H7 (cell line): ENCODE data around the gene ZNF514. TPM values are rescaled to one million over a fixed set of nuclear protein-coding genes. Genes with fewer than 3 reads are reported as not detected.

Experiments
- DNase-seq: peaks from one replicate; pipeline ENCODE4 v3.0.0; 2012
- H3K27me3 ChIP-seq: 2 replicates; pipeline ENCODE4 v1.6.0; 2011; ENCODE audit warnings: mild to moderate bottlenecking, low read length; ENCODE audit not compliant: control insufficient read depth, insufficient read depth
- H3K36me3 ChIP-seq: replicated peaks from 2 replicates; pipeline ENCODE4 v1.5.1; 2011; ENCODE audit warnings: low read length; ENCODE audit not compliant: control insufficient read depth, insufficient read depth
- H3K4me3 ChIP-seq: 2 replicates; pipeline ENCODE4 v1.5.1; 2011; ENCODE audit warnings: low read depth, mild to moderate bottlenecking, control low read depth, low read length, moderate library complexity; ENCODE audit not compliant: insufficient read depth
- total RNA-seq: library from RNA; depleted of rRNA; stranded (reverse); fragments of >200 nt; shearing (Covaris generic); gene quantifications from 2 replicates; pipeline ENCODE4 v1.2.3, GENCODE V29; 2014

The ZNF514 gene
- total RNA-seq, 1 experiment from 2014 or later: 5.2 TPM

- Histone ChIP-seq H3K27me3 (no peaks in the 10 kb centered on the region; the same call in 1 of the 2 replicates), H3K4me3 (peak within 1 kb of the TSS; percentile 68), H3K36me3 (no peaks in the 10 kb centered on the region)
- peak; percentile 97 for DNase-seq
Measured at GRCh38 chr2:95165371-95166064, 5.9 kb upstream of the ZNF514 start, which contains the start of gene ZNF2. TSS of gene ZNF2 (plus strand) at chr2:95165809. CDS start at chr2:95176227, 10,418 bp downstream.

GRCh38 chr2:95165030-95165370 lies 5.4 kb upstream of the ZNF514 start:
- H3K36me3 ChIP-seq: no peaks in the 10 kb centered on the region
- no peak for DNase-seq
- H3K27me3 ChIP-seq: peaks cover 5% of the 10 kb centered on the region
- H3K4me3 ChIP-seq: peak overlapping the region; percentile 68

DNA sequence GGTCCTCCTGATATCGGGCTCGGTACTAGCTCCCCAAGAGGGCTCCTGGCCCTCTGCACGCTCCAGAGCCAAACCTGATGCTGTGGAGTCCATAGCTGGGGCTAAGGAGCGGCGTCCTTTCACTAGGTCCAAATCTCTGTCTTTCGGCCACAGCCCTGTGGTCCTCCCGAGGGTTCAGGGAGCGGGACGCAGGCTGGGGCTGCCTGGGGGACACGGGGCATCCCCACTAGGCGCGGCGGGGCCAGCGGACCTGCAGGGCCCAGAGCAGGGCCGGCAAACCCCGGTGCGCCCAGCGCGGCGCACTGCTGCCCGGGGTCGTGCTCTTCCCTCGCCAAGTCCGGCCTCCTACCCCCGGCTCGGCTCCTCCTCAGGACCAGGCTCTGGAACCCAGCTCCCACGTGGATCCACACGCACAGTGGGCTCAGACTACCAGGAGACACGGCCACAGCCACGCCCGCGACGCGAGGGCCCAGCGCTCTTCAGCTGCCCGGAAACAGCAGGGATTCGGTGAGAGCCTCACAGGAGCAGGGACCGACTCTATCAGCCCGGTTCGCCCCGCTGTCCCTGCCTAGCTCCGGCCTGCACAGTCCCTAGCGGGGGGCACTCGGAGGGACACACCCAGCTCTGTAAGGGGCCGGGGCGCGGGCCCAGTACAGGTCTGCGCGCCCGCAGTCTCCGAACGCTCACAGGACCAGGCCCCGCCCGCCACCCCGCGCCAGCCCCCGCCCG lies 593 bp downstream of the ZNF514 start:
- peak overlapping the region; percentile 82 for H3K4me3 ChIP-seq
- peaks cover 27% of the 10 kb centered on the region for H3K27me3 ChIP-seq
- peaks cover 2% of the 10 kb centered on the region; the same call in 1 of the 2 replicates for H3K36me3 ChIP-seq
- DNase-seq: peak; percentile 81

DNA sequence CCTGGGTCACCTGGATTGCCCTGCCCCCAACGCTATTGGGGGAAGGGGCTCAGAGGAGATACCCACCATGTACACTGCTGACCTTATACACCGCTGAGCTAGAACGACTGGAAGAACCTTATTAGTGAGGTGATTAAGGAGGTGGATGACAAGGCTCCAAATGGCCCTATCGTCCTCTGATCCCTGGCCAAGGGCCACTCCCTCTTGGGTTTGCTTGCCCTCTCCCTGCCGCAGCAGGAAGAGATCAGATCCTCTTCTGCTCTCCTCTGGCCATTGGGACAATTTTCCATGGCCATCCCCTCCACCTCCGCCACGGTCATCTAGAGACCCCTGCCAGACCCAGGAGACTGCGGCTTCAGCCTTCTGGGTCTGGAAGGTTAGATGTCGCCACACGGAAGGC lies 1.2 kb downstream of the ZNF514 start:
- Histone ChIP-seq H3K36me3 (peaks cover 2% of the 10 kb centered on the region; the same call in 1 of the 2 replicates), H3K4me3 (peak overlapping the region; percentile 82)
- DNase-seq: peak; percentile 18

GRCh38 chr2:95149397-95149984 lies 10.2 kb downstream of the ZNF514 start:
- DNase-seq: no peak
- Histone ChIP-seq H3K4me3 (no peak overlapping the region), H3K36me3 (peaks cover 15% of the 10 kb centered on the region), H3K27me3 (no peaks in the 10 kb centered on the region)

More for the DNA sequence above, 1.2 kb downstream of the ZNF514 start:
- peaks cover 27% of the 10 kb centered on the region for H3K27me3 ChIP-seq

DNA sequence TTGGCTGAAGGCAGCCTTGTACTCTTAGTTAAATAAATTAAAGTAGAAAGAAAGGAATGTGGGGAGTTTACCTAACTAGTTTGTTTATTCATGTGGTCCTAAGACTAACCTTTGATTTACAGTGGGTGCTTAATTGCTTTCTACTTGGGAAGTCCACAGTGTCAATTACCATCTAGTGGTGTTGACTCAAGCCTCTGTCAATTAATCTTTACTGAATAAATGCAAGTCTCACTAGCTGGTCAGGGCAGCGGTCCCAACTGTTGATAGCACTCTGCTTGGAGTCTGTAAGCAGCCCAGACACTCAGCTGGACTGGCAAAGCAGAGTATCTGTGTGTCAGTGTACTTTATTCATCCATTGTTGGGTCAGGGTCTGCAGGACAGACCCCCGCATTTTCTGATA lies 15.8 kb downstream of the ZNF514 start:
- no peak for DNase-seq
- Histone ChIP-seq H3K4me3 (no peak overlapping the region), H3K36me3 (no peaks in the 10 kb centered on the region), H3K27me3 (no peaks in the 10 kb centered on the region)

GRCh38 chr2:95138702-95139101 lies 20.9 kb downstream of the ZNF514 start:
- H3K36me3 ChIP-seq: no peaks in the 10 kb centered on the region
- H3K4me3 ChIP-seq: no peak overlapping the region
- no peak for DNase-seq
- H3K27me3 ChIP-seq: no peaks in the 10 kb centered on the region

GRCh38 chr2:95122197-95122551 lies 37.5 kb downstream of the ZNF514 start:
- H3K36me3 ChIP-seq: no peaks in the 10 kb centered on the region
- H3K4me3 ChIP-seq: peak overlapping the region; percentile 93
- DNase-seq: no peak
- H3K27me3 ChIP-seq: no peaks in the 10 kb centered on the region

DNA sequence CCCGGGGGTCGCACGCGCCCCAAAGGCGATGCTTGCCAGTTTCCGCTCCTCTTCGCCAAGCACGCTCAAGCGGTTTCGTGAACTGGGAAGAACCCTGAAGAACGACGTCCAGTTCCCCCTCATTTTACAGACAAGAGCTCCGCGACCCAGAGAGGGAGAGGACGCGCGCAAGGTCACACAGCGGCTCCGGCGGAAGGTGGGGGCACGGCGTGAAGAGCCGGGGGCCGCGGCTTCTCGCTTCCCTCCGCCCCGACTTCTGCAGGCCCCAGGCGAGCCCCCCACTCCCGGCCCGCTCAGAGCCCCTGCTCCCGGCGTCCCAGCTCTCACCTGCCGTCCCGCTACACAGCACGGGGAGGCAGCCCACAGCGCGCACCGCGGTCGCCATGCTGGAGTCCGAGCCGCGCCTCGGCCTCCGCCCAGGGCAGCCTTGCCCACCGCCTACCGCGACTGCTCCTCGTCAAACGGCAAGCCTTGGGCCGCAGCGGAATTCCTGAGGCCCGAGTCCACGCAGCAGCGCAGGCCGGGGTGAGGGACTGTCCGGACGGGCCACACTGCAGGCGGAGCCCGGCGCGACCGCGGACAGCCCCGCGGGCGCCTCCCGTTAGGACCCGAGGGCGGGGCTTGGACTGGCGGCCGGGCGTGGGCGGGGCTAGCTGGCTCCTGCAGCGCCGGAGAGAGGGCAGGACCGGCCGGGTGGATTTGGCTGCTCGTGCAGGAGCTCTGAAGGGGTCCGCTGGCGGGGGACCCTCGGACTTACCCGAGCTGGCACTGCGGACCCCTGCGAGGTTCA lies 38.0 kb downstream of the ZNF514 start, which contains the start of gene MRPS5:
Gene MRPS5, minus strand, starts transcription at position 402 of the 790 bp plus-strand sequence. Its CDS starts 17 bp downstream, at position 385.
- DNase-seq: peak; percentile 95
- Histone ChIP-seq H3K36me3 (no peaks in the 10 kb centered on the region), H3K4me3 (peak within 1 kb of the TSS; percentile 93), H3K27me3 (no peaks in the 10 kb centered on the region)

DNA sequence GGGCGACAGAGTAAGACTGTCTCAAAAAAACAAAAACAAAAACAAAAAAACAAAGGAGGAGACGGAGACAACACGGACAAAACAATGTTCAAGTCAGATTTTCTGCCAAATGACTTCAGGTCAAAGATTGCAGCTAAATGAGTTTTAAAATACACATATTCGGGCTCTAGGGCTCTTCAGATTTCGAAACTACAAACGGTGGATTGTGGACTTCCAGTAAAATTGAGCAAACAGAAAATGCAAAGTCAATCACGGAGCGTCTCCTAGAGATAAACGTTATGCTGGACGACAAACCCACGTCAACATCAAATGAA lies 38.6 kb downstream of the ZNF514 start:
- Histone ChIP-seq H3K36me3 (no peaks in the 10 kb centered on the region), H3K4me3 (peak overlapping the region; percentile 93), H3K27me3 (no peaks in the 10 kb centered on the region)
- DNase-seq: no peak

DNA sequence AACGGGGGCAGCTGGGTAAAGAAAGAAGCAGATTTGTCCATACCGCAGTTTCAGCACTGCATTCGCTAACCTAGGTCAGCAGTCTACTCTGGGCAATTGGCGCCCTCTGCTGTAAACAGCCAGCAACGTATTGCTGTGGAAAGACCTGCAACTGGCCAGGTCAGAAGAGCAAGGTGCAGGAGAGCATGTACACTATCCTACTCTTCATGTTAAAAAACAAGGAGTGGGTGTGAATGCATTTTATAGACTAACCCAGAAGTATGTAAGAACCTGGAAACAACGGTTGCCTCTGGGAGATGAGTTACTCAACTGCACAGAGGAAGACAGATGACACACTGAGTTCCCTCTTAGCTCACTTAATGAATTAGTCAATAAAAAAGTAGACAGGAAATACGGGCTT lies 44.2 kb downstream of the ZNF514 start:
- H3K4me3 ChIP-seq: no peak overlapping the region
- peaks cover 6% of the 10 kb centered on the region for H3K36me3 ChIP-seq
- H3K27me3 ChIP-seq: no peaks in the 10 kb centered on the region
- peak; percentile 75 for DNase-seq

DNA sequence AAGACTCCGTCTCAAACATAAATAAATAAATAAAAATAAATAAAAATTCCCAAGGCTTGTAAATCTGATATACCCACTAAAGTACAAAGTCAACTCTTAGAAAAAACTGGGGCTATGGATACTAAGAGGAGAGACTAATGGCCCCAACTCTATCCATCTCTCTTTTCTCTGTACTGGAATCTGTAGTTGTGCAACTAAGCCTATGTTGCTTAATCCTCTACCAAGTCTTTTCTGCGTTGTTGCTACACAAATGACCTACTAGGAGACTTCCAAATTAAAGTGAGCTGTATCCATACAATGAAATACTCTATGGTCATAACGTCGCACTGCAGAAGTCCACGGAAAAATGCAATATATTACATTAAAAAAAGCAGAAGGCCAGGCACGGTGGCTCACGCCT lies 46.2 kb downstream of the ZNF514 start:
- H3K4me3 ChIP-seq: no peak overlapping the region
- H3K36me3 ChIP-seq: peaks cover 11% of the 10 kb centered on the region
- H3K27me3 ChIP-seq: no peaks in the 10 kb centered on the region
- DNase-seq: no peak

DNA sequence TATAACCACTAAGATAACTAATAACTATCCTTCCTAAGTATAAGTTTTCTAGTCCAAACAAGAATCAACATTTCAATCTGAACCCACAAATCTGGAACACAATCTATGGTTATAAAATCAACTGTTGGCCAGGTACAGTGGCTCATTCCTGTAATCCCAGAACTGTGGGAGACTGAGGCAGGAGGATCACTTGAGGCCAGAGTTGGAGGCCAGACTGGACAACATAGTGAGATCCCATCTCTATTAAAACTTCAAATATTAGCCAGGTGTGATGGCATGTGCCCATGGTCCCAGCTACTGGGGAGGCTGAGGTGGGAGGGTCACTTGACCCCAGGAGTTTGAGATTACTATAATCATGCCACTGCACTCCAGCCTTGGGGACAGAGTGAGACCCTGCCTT lies 49.3 kb downstream of the ZNF514 start:
- peaks cover 30% of the 10 kb centered on the region for H3K36me3 ChIP-seq
- no peak for DNase-seq
- no peak overlapping the region for H3K4me3 ChIP-seq
- no peaks in the 10 kb centered on the region for H3K27me3 ChIP-seq

- H3K36me3 ChIP-seq: peaks cover 32% of the 10 kb centered on the region
- no peak overlapping the region for H3K4me3 ChIP-seq
- DNase-seq: no peak
- no peaks in the 10 kb centered on the region for H3K27me3 ChIP-seq
Measured at GRCh38 chr2:95109260-95109659, 50.4 kb downstream of the ZNF514 start.
